Suprapubic skin (tissue), 4 donors: ENCODE measurements around the gene PACSIN2.

Experiments
- EP300 ChIP-seq: sonication (generic); formaldehyde crosslinking; IDR thresholded peaks from one replicate; pipeline ENCODE4 v1.6.1; 2017; ENCODE audit warnings: antibody characterized with exemption
- POLR2A ChIP-seq, 2 donors: fragments of 450-650 bp; IDR thresholded peaks; one replicate each; pipeline ENCODE4 v1.6.1; 2017; ENCODE audit warnings: antibody characterized with exemption in 2 of 2, mild to moderate bottlenecking in 2 of 2, moderate library complexity in 2 of 2
- POLR2AphosphoS5 ChIP-seq, 3 donors: sonication (generic); formaldehyde crosslinking; IDR thresholded peaks; one replicate each; pipeline ENCODE4 v1.6.1; 2017; ENCODE audit warnings: antibody characterized with exemption in 3 of 3
- TF ChIP-seq, protein P1 (sequence below), 2 donors: fragments of 200-600 bp in 1 of 2; fragments of 450-650 bp in 1 of 2; sonication (generic) in 1 of 2; IDR thresholded peaks; one replicate each; pipeline ENCODE4 v1.5.1; 2016 to 2019; ENCODE audit warnings: antibody characterized with exemption in 2 of 2, mild to moderate bottlenecking in 1 of 2, moderate library complexity in 1 of 2

DNA sequence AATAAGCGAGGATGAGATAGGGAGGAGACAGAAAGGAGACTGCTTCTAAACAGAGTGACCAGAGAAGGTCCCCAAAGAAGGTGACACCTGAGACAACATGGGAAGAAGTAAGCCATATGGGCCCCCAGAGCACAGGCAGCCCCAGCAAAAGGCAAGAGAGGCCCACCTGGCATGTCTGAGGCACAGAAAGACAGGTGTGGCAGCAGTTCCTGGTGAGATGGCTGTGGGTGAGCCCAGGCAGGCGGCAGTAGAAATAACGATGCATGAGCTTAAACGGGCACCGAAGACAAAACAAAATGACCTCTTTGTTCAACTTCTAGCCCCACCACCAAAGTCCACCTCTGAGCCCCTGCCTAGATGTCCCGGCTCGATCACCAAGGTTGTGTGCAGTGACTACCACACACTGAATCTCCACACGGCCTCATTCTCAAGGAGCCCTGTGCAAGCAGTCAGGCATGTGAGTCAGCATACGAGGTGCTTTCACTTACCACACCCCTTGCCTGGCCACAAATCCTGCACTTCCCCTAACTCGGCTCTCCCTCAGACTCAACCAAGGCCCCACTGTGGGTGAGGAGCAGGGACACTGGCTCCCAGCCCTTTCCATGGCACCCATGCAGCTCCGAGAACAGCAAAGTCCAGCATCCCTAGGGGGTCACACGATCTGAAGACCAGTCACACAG, 77.6 kb downstream of the PACSIN2 start:
- TF ChIP-seq EP300, result no peak
- TF ChIP-seq, protein P1, sequence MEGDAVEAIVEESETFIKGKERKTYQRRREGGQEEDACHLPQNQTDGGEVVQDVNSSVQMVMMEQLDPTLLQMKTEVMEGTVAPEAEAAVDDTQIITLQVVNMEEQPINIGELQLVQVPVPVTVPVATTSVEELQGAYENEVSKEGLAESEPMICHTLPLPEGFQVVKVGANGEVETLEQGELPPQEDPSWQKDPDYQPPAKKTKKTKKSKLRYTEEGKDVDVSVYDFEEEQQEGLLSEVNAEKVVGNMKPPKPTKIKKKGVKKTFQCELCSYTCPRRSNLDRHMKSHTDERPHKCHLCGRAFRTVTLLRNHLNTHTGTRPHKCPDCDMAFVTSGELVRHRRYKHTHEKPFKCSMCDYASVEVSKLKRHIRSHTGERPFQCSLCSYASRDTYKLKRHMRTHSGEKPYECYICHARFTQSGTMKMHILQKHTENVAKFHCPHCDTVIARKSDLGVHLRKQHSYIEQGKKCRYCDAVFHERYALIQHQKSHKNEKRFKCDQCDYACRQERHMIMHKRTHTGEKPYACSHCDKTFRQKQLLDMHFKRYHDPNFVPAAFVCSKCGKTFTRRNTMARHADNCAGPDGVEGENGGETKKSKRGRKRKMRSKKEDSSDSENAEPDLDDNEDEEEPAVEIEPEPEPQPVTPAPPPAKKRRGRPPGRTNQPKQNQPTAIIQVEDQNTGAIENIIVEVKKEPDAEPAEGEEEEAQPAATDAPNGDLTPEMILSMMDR (IDR thresholded peaks at IDR 0.05), result no peak
- peak in 1 of 3 donors; percentile 28 for TF ChIP-seq POLR2AphosphoS5 (IDR thresholded peaks at IDR 0.05)
- TF ChIP-seq POLR2A (IDR thresholded peaks at IDR 0.05), result no peak
